CD4-positive, alpha-beta T cell treated with Interleukin-17A for 1 hour (primary cell): Measurements from ENCODE around the gene SORCS2.

Experiments used
- DNase-seq: peaks from one replicate; pipeline ENCODE4 v3.0.0-alpha.2; 2020

The SORCS2 gene

GRCh38 chr4:7273738-7274297, 81.5 kb downstream of the SORCS2 start:
- no peak for DNase-seq

DNA sequence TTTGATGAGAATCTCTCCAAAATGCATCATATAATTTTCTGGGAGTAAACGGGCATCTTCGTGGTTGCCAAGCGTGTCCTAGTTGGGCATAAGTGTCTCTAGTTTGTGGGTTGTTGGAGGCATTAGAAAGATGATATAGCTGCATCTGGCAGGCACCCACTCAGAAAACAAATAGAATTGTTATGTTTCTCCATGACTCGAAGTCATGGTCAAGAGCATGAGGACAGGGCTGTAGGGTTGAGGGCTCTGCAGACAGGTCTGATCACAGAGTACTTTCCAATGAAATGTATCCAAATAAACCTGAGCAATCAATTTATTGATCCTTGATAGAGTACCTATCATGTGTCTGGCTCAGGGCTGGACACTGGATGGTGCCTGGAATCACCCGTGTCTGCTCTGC, 82.7 kb downstream of the SORCS2 start:
- no peak for DNase-seq

DNA sequence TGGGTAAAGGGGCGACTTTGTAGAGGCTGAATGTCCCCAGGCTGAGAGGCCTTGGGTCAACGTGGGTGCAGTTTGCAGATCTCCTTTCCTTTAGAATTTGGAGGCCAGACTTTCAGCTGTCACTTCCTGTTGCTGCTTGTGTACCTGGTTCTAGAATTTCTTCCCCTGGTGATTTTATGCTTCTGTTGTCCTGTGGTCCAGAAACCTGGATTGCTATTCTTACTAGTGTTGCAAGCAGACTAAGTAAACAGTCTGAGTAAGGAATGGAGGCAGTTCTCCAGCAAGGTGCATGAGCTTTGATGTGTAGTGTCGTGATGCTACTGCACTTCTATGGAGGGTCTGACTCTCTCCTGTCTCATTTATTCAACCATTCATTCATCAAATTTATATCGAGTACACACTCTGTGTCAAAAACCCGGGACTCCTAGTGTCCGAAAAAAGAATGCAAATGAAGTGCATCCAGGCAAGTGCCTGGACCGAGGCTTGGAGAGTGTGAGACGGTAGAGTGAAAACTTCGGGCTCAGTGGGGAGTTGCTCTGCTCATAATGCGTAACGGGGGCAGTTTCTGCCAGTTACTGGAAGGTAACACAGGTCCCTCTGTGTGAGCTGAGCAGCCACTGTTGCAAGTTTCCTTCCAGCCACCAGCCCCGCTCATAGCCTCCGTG, 83.3 kb downstream of the SORCS2 start:
- DNase-seq: no peak

GRCh38 chr4:7276515-7276914, 84.2 kb downstream of the SORCS2 start:
- DNase-seq: no peak

GRCh38 chr4:7278071-7278765, 85.9 kb downstream of the SORCS2 start:
- no peak for DNase-seq

GRCh38 chr4:7278981-7279380, 86.6 kb downstream of the SORCS2 start:
- no peak for DNase-seq

DNA sequence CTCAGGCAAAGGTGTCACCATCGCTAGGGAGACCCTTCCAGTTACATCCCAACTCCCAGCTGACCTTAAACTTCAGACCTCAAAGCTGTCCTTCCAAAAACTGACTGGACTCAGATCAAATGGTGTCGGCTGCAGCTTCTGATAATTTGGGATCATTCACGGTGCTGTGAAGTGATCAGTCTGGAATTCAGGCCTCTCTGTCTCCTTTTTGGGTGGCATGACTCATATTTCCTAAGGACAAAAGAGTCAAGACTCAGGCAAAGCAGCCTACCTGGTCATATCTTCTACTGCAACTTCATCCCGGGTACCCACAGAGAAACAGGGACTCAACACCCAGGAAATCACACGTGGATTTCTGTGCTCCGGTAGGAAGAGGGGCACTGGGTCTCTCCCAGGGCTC, 87.6 kb downstream of the SORCS2 start:
- no peak for DNase-seq

- DNase-seq: no peak
Measured at GRCh38 chr4:7280926-7281690, 88.8 kb downstream of the SORCS2 start.

GRCh38 chr4:7281691-7282665, 89.6 kb downstream of the SORCS2 start:
- DNase-seq: no peak

GRCh38 chr4:7282786-7283440, 90.6 kb downstream of the SORCS2 start:
- no peak for DNase-seq

DNA sequence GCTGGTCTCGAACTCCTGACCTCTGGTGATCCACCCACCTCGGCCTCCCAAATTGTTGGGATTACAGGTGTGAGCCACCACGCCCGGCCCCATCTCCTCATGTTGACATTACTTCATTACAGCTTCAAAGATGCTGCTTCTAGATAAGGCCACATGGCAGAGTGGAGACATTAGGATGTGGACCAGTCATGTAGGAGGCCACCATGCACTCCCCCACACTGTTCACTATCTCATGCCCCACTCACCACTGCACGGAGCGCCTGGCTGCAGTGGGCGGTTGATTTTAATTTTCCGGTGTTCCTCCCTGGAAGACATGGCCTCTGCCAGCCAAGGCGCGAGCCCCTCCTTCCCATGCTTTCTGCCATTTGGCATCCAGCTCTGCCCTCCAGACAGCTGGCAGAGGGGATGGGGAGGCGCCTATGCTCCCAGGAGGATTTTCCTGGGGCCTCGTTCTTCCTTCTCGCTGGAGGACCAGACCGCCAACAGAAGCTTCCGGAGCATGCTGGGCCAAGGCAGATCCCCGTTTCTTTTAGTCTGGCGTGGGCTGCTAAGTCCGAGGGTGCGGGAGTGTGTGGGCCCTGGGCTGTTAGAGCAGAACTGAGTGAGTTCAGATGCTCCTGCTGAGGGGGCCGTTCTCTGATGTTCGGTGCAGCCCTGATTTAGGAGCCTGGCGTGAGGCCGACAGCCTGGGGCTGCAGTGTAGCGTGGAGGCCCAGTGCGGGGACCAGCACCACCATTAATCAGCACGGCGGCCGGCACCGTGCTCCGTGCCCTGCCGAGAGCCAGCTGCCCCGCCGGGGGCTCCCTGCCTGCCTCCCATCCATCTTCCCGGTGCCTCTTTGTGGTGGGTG, 93.1 kb downstream of the SORCS2 start:
- DNase-seq: no peak

DNA sequence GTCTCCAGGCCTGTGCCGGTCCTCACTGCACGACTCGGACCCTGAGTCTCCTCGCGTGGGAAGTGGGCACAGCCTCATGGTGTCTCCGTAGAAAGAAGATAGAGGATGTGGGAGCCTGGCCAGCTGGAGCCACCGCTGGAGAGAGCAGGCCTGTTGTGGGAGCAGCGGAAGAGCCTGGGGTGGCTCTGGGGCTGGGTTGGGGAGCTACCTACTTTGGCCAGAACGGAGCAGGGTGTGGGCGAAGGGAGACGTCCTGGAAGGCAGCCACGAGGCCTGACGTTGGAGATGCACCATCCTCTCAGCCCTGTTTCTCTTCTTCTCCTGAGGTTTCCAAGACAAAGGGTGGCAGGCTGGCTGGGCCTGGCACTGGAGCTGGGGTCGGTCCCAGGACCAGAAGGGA, 93.8 kb downstream of the SORCS2 start:
- DNase-seq: no peak

DNA sequence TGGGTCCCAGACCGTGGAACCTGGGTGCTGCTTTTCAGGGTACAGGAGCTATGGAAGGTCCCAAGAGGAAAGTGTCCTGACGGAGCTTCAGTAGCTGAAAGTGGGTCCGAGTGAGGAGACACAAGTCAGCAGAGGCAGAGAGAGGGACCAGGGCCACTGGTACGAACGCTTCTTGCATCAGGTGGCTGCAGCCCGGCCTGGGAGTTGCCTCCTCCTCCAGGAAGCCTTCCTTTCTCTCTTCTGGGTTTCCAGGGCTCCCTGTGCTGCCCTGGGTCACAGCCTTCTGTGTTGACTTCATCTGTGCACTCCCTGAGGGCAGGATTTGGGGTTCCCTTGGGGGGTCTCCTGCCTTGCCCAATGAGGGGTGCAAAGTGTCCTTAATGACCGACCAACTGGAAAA, 94.5 kb downstream of the SORCS2 start:
- no peak for DNase-seq

DNA sequence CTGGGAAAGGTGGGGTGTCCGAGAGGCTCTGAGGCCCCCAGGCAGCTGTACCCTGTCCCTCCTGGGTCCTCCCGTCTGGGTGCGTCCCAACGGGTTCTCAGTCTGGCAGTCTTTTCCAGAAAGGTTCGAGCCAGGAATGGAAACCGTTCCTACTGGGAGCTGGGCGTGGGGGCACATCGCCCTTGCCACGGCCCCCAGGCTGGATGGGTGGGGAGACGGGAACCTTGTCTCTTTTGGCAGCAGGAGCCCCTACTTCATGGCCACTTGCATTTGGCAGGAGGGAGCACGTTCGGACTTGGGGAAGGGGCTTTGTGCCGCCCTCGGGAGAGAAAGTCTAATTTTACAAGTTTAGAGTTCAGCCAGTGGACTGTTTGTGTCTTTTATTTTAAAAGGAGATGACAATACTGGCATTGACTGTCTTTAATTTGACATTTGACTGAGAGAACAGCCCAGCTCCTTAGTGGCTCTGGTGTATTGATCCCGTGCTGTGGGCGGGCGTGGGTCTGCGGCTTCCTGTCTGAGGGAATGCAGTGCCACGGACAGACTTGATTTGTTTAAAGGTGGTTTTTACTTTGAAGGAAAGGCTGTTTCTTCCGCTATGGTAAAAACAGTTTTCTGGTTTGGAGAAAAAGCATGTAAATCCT, 95.1 kb downstream of the SORCS2 start:
- no peak for DNase-seq

- no peak for DNase-seq
Measured at GRCh38 chr4:7287918-7288280, 95.6 kb downstream of the SORCS2 start.

DNA sequence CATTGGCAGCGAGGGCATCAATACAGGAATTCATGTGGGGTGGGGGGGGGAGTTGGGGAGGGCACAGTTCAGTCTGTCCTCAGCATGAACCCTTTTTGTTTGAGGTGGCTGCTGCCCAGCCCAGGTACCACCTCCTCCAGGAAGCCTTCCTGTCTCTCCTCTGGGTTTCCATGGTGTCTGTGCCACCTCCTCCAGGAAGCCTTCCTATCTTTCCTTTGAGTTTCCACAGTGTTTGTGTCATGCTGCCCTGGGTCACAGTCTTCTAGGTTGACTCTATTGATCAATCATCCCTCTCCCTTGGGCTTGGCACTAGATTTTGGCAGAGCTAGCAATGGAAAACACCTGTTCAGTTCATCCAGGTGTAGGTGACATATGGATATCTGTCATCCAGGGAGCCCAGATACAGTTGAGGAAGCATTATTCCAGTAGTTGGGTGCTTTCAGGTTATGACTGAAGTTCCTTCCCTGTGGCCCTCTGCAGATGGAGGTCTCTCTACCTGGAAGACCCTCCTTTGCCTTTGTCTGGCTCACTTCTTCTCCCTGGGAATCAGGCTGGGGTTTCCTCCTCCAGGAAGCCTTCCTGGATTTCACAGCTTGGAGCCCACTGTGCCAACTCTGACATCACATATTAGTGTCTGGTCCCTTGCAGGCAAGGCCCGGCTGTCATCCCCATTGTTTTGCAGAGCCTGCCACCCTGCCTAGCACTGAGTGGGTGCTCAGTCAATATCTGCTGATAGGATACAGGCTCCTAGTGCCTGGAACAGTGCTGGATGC, 96.6 kb downstream of the SORCS2 start:
- DNase-seq: no peak

DNA sequence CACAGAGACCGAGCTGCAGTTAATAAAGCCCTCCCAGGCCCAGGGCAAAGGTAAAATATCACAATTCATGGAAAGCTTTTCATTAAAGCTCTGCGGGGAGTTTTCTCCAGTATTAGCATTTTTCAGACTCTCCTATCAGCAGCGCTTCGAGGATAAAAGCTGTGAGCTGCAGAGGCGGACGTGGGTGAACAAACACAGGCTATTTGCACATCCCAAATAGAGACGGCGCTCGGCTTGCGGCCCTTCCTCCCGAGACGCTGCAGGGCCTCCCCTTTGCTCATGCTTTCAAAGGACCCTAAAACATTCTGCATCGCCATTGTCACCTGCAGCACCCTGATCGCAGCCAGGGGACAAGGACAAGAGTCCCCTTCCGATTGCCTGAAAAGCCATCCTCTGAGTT, 97.3 kb downstream of the SORCS2 start:
- no peak for DNase-seq

DNA sequence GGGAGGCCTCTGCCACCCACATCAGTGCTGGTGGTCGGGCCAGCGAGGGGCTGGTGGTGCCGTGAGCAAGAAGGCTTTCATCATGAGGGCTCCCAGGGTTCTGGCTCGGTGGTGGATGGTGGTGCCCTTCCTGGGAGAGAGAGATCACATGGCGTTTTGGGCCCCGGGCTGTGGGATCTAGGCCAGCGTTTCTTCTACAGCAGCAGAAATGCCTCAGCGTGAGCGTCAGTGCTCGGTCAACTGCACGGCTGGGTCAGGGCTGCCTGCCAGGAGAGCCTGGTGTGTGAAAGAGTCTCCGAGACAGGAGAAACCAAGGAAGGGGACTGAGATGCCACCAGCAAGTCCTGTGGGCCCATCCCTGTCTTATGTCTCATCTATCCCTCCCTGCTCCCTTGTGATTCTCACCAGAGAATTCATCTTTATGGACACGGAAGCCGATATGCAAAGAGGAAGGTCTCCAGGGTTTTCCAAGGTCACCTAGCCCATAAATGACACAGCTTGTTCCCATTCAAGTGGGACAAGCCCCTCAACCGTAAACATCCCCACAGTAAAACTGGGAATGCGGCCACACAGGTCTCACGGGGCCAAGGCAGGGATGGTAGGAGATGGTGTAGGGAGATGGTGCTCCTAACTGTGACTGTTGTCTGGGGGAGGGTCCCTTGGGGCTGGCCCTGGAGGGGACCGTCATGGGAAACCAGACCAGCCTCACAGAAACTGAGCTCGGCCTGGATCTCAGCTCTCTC, 99.2 kb downstream of the SORCS2 start:
- no peak for DNase-seq

GRCh38 chr4:7293703-7294102, 101.4 kb downstream of the SORCS2 start:
- no peak for DNase-seq
